ENCODE results near the gene SLC12A8.

Gene SLC12A8

GRCh38 chr3:125221831-125222230 lies 9.3 kb upstream of the SLC12A8 start:
- in situ Hi-C loops (cut with MboI; ENCODE audit: low sequenced_read_pairs, unreplicated experiment), result no loop called here
- TF ChIP-seq CTCF (IDR thresholded peaks at IDR 0.05; ENCODE audit: borderline replicate concordance, control extremely low read depth, extremely low read depth, insufficient read depth, missing control alignments), result no peak
- no peak for DNase-seq (ENCODE audit: low spot score)

- TF ChIP-seq CTCF (IDR thresholded peaks at IDR 0.05; ENCODE audit: borderline replicate concordance, control extremely low read depth, extremely low read depth, insufficient read depth, missing control alignments), result no peak
- in situ Hi-C loops (cut with MboI; ENCODE audit: low sequenced_read_pairs, unreplicated experiment), result no loop called here
- DNase-seq (ENCODE audit: low spot score), result no peak
These were observed 8.3 kb upstream of the SLC12A8 start for GRCh38 chr3:125220727-125221429.

- TF ChIP-seq CTCF (IDR thresholded peaks at IDR 0.05; ENCODE audit: borderline replicate concordance, control extremely low read depth, extremely low read depth, insufficient read depth, missing control alignments), result no peak
- DNase-seq (ENCODE audit: low spot score), result no peak
- in situ Hi-C loops (cut with MboI; ENCODE audit: low sequenced_read_pairs, unreplicated experiment), result no loop called here
These were observed 7.6 kb upstream of the SLC12A8 start for GRCh38 chr3:125220183-125220582.

GRCh38 chr3:125219261-125219701 lies 6.7 kb upstream of the SLC12A8 start:
- TF ChIP-seq CTCF (IDR thresholded peaks at IDR 0.05; ENCODE audit: borderline replicate concordance, control extremely low read depth, extremely low read depth, insufficient read depth, missing control alignments), result no peak
- no peak for DNase-seq (ENCODE audit: low spot score)
- in situ Hi-C loops (cut with MboI; ENCODE audit: low sequenced_read_pairs, unreplicated experiment), result loop anchor here (10.0 kb wide), 1 partner anchor 216 kb away; no protein-coding TSS in a partner anchor

GRCh38 chr3:125214738-125215137 lies 2.2 kb upstream of the SLC12A8 start:
- TF ChIP-seq CTCF (IDR thresholded peaks at IDR 0.05; ENCODE audit: borderline replicate concordance, control extremely low read depth, extremely low read depth, insufficient read depth, missing control alignments), result no peak
- DNase-seq (ENCODE audit: low spot score), result no peak
- in situ Hi-C loops (cut with MboI; ENCODE audit: low sequenced_read_pairs, unreplicated experiment), result loop anchor here (10.0 kb wide), 1 partner anchor 220 kb away; no protein-coding TSS in a partner anchor

GRCh38 chr3:125213946-125214542 lies 1.5 kb upstream of the SLC12A8 start:
- no peak for DNase-seq (ENCODE audit: low spot score)
- in situ Hi-C loops (cut with MboI; ENCODE audit: low sequenced_read_pairs, unreplicated experiment), result loop anchor here (10.0 kb wide), 1 partner anchor 221 kb away; no protein-coding TSS in a partner anchor
- TF ChIP-seq CTCF (IDR thresholded peaks at IDR 0.05; ENCODE audit: borderline replicate concordance, control extremely low read depth, extremely low read depth, insufficient read depth, missing control alignments), result no peak
